ENCODE data around the gene SYT2.

The SYT2 gene

DNA sequence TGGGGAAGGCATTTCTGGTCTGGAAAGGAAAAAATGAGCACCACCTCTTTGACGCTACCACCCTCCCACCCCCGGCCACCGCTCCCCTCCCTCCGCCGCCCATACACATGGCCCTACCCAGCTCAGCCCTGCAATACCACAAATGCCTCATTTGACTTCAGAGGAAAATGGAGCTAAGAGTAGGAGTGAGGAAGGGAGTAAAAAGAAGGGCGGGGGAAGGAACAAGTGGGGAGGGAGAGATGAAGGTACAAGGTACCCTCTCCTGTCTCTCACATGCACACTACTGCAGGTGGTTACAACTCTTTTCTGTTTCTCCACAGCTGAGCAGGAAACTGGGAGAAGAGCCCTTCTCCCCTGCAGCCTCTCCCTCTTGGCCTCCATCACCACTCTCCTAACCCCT, 7.1 kb downstream of the SYT2 start:
- Histone ChIP-seq H3K36me3 (no peaks in the 10 kb centered on the region), H3K27me3 (peaks cover 0 to 74% of the 10 kb centered on the region in 2 donors), H3K4me1 (no peaks in the 10 kb centered on the region), H3K4me3 (no peak overlapping the region), H3K9me3 (no peaks in the 10 kb centered on the region), H3K27ac (no peak overlapping the region)
- TF ChIP-seq, protein P1, sequence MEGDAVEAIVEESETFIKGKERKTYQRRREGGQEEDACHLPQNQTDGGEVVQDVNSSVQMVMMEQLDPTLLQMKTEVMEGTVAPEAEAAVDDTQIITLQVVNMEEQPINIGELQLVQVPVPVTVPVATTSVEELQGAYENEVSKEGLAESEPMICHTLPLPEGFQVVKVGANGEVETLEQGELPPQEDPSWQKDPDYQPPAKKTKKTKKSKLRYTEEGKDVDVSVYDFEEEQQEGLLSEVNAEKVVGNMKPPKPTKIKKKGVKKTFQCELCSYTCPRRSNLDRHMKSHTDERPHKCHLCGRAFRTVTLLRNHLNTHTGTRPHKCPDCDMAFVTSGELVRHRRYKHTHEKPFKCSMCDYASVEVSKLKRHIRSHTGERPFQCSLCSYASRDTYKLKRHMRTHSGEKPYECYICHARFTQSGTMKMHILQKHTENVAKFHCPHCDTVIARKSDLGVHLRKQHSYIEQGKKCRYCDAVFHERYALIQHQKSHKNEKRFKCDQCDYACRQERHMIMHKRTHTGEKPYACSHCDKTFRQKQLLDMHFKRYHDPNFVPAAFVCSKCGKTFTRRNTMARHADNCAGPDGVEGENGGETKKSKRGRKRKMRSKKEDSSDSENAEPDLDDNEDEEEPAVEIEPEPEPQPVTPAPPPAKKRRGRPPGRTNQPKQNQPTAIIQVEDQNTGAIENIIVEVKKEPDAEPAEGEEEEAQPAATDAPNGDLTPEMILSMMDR (IDR thresholded peaks at IDR 0.05): no peak
- intact Hi-C loops (cut with DNase I; ENCODE audit: low total_unique reads): no loop called here
- no peak for DNase-seq

GRCh38 chr1:202702088-202702487, 8.2 kb downstream of the SYT2 start:
- TF ChIP-seq, protein P1 (IDR thresholded peaks at IDR 0.05): no peak
- no peaks in the 10 kb centered on the region for H3K36me3 ChIP-seq
- H3K27ac ChIP-seq: no peak overlapping the region
- H3K9me3 ChIP-seq: no peaks in the 10 kb centered on the region
- H3K4me3 ChIP-seq: no peak overlapping the region
- intact Hi-C loops (cut with DNase I; ENCODE audit: low total_unique reads): no loop called here
- DNase-seq: no peak
- peaks cover 0 to 74% of the 10 kb centered on the region in 2 donors for H3K27me3 ChIP-seq
- no peaks in the 10 kb centered on the region for H3K4me1 ChIP-seq

- H3K9me3 ChIP-seq: no peaks in the 10 kb centered on the region
- intact Hi-C loops (cut with DNase I; ENCODE audit: low total_unique reads): no loop called here
These were observed 9.1 kb downstream of the SYT2 start for GRCh38 chr1:202701200-202701599.

DNA sequence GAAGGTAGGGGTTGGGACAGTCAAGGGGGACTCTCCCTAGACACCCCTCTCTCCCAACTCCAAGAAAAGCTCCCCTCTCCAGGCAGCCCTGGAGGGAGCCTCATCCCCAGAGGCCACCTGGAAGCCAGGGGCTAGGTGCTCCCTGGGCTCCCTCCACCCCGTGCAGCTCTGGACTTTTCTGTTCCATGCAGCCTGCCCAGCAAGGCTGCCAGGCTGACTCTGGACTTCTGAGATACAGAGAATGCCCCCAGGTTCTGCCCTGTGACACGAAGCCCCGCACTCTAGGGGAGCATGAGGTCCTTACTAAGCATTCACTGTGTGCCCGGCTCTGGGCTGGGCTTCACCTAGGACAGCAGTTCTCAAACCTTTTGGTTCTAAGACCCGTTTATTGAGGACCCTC, 10.2 kb downstream of the SYT2 start:
- peaks cover 0 to 60% of the 10 kb centered on the region in 2 donors for H3K27me3 ChIP-seq
- intact Hi-C loops (cut with DNase I; ENCODE audit: low total_unique reads): no loop called here
- DNase-seq: no peak

More at GRCh38 chr1:202701200-202701599, 9.1 kb downstream of the SYT2 start:
- Histone ChIP-seq H3K4me3 (no peak overlapping the region), H3K4me1 (no peaks in the 10 kb centered on the region), H3K27ac (no peak overlapping the region), H3K36me3 (no peaks in the 10 kb centered on the region), H3K27me3 (peaks cover 0 to 70% of the 10 kb centered on the region in 2 donors)
- no peak for DNase-seq
- TF ChIP-seq, protein P1 (IDR thresholded peaks at IDR 0.05): no peak

GRCh38 chr1:202698276-202698675, 12.0 kb downstream of the SYT2 start:
- no peak overlapping the region for H3K4me3 ChIP-seq
- TF ChIP-seq, protein P1 (IDR thresholded peaks at IDR 0.05): no peak
- no peaks in the 10 kb centered on the region for H3K4me1 ChIP-seq
- no peaks in the 10 kb centered on the region for H3K36me3 ChIP-seq
- DNase-seq: no peak
- H3K27ac ChIP-seq: no peak overlapping the region
- intact Hi-C loops (cut with DNase I; ENCODE audit: low total_unique reads): no loop called here
- H3K27me3 ChIP-seq: peaks cover 0 to 55% of the 10 kb centered on the region in 2 donors
- H3K9me3 ChIP-seq: no peaks in the 10 kb centered on the region

More for the DNA sequence above, 10.2 kb downstream of the SYT2 start:
- Histone ChIP-seq H3K4me1 (no peaks in the 10 kb centered on the region), H3K9me3 (no peaks in the 10 kb centered on the region), H3K27ac (no peak overlapping the region), H3K36me3 (no peaks in the 10 kb centered on the region), H3K4me3 (no peak overlapping the region)
- TF ChIP-seq, protein P1 (IDR thresholded peaks at IDR 0.05): no peak

DNA sequence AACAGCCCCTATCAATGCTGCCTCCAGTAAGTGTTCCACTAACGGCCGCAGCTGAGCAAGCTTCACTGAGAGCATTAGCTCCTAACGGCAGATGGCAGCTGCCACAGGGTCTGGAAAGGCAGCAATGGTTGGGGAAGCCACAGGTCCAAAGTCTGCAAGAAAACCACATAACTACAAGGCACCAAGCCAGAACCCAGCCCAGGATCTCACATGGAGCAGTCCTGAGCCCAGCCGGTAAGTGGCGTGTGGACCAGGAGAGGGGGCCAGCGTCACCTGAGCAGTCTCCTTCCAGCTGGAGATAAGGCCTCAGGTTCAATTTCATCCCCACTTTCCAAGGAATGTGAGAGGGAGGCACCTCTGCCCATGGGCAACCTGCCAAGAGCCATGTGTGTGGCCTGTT, 13.2 kb downstream of the SYT2 start:
- intact Hi-C loops (cut with DNase I; ENCODE audit: low total_unique reads): no loop called here
- TF ChIP-seq, protein P1 (IDR thresholded peaks at IDR 0.05): no peak
- DNase-seq: peak in 1 of 2 donors; percentile 45

More for the DNA sequence above, 13.2 kb downstream of the SYT2 start:
- no peaks in the 10 kb centered on the region for H3K4me1 ChIP-seq
- H3K36me3 ChIP-seq: no peaks in the 10 kb centered on the region
- H3K27ac ChIP-seq: no peak overlapping the region
- H3K9me3 ChIP-seq: no peaks in the 10 kb centered on the region
- peaks cover 0 to 42% of the 10 kb centered on the region in 2 donors for H3K27me3 ChIP-seq
- no peak overlapping the region for H3K4me3 ChIP-seq
